KOPT-K1 (cell line): ENCODE data around the gene NRSN2.
A peak's percentile ranks its signal among the peaks of the same experiment; 100 is the strongest.

Experiments
- H3K27ac ChIP-seq: fragments of 200-600 bp; sonication (generic); 2 replicates; pipeline ENCODE4 v1.5.1; 2016; ENCODE audit warnings: antibody characterized with exemption, mild to moderate bottlenecking, low read depth, low read length; ENCODE audit not compliant: poor library complexity, severe bottlenecking
- H3K36me3 ChIP-seq: fragments of 200-600 bp; sonication (generic); 2 replicates; pipeline ENCODE4 v1.5.1; 2017; ENCODE audit warnings: antibody characterized with exemption, mild to moderate bottlenecking, low read length, moderate library complexity; ENCODE audit not compliant: insufficient read depth
- H3K9me3 ChIP-seq: fragments of 200-600 bp; sonication (generic); 2 replicates; pipeline ENCODE4 v1.5.1; 2017; ENCODE audit warnings: antibody characterized with exemption, low read length, mild to moderate bottlenecking; ENCODE audit not compliant: insufficient read depth, poor library complexity, severe bottlenecking

NRSN2 gene

GRCh38 chr20:346640-347316, at the start of gene NRSN2:
NRSN2 (plus strand) TSS chr20:347111; CDS start chr20:349644, 2,533 bp downstream.
- Histone ChIP-seq H3K9me3 (no peaks in the 10 kb centered on the region), H3K27ac (peak within 1 kb of the TSS; percentile 50), H3K36me3 (no peaks in the 10 kb centered on the region)

GRCh38 chr20:297925-298775, 48.8 kb upstream of the NRSN2 start:
- peak overlapping the region; percentile 92 for H3K27ac ChIP-seq
- H3K9me3 ChIP-seq = no peaks in the 10 kb centered on the region
- H3K36me3 ChIP-seq = peaks cover 34% of the 10 kb centered on the region

- Histone ChIP-seq H3K27ac (peak overlapping the region; percentile 92), H3K36me3 (peaks cover 34% of the 10 kb centered on the region), H3K9me3 (no peaks in the 10 kb centered on the region)
Observed at GRCh38 chr20:298776-299391, 48.0 kb upstream of the NRSN2 start.

GRCh38 chr20:300345-300990, 46.4 kb upstream of the NRSN2 start:
- no peaks in the 10 kb centered on the region for H3K9me3 ChIP-seq
- no peak overlapping the region for H3K27ac ChIP-seq
- H3K36me3 ChIP-seq = peaks cover 34% of the 10 kb centered on the region

GRCh38 chr20:301886-302848, 44.7 kb upstream of the NRSN2 start:
- H3K36me3 ChIP-seq = peaks cover 34% of the 10 kb centered on the region
- H3K9me3 ChIP-seq = no peaks in the 10 kb centered on the region
- no peak overlapping the region for H3K27ac ChIP-seq

GRCh38 chr20:305745-306144, 41.2 kb upstream of the NRSN2 start:
- H3K27ac ChIP-seq = no peak overlapping the region
- H3K9me3 ChIP-seq = no peaks in the 10 kb centered on the region
- peaks cover 16% of the 10 kb centered on the region for H3K36me3 ChIP-seq

- no peak overlapping the region for H3K27ac ChIP-seq
- no peaks in the 10 kb centered on the region for H3K36me3 ChIP-seq
- H3K9me3 ChIP-seq = no peaks in the 10 kb centered on the region
Observed at GRCh38 chr20:308427-309038, 38.4 kb upstream of the NRSN2 start.

GRCh38 chr20:309306-309840, 37.5 kb upstream of the NRSN2 start:
- H3K36me3 ChIP-seq = no peaks in the 10 kb centered on the region
- H3K27ac ChIP-seq = no peak overlapping the region
- no peaks in the 10 kb centered on the region for H3K9me3 ChIP-seq

- H3K9me3 ChIP-seq = no peaks in the 10 kb centered on the region
- H3K27ac ChIP-seq = no peak overlapping the region
- H3K36me3 ChIP-seq = no peaks in the 10 kb centered on the region
Observed at GRCh38 chr20:309841-310644, 36.9 kb upstream of the NRSN2 start.

GRCh38 chr20:310645-311044, 36.3 kb upstream of the NRSN2 start:
- no peaks in the 10 kb centered on the region for H3K36me3 ChIP-seq
- no peaks in the 10 kb centered on the region for H3K9me3 ChIP-seq
- no peak overlapping the region for H3K27ac ChIP-seq

GRCh38 chr20:311609-312008, 35.3 kb upstream of the NRSN2 start:
- H3K27ac ChIP-seq = no peak overlapping the region
- no peaks in the 10 kb centered on the region for H3K9me3 ChIP-seq
- H3K36me3 ChIP-seq = no peaks in the 10 kb centered on the region

GRCh38 chr20:312067-312466, 34.8 kb upstream of the NRSN2 start:
- no peaks in the 10 kb centered on the region for H3K36me3 ChIP-seq
- no peak overlapping the region for H3K27ac ChIP-seq
- no peaks in the 10 kb centered on the region for H3K9me3 ChIP-seq

GRCh38 chr20:312866-313265, 34.0 kb upstream of the NRSN2 start:
- no peaks in the 10 kb centered on the region for H3K36me3 ChIP-seq
- H3K27ac ChIP-seq = no peak overlapping the region
- no peaks in the 10 kb centered on the region for H3K9me3 ChIP-seq
